Spleen (tissue), 11 donors: ENCODE measurements around the gene FBXO47. TPM values are rescaled to one million over a fixed set of nuclear protein-coding genes. Genes with fewer than 3 reads are reported as not detected.

ENCODE experiments used
- DNase-seq: peaks from one replicate; pipeline ENCODE4 v3.0.0-alpha.2; 2020
- H3K27ac ChIP-seq, 8 donors: fragments of 200-600 bp; sonication (generic) in 7 of 8; 1 replicate in 4 of 8; 2 replicates in 4 of 8; pipeline versions ENCODE4 v1.5.0 to v1.8.0; 2016 to 2021; ENCODE audit warnings: inconsistent platforms in 4 of 8, mild to moderate bottlenecking in 4 of 8, moderate library complexity in 1 of 8
- H3K27me3 ChIP-seq, 7 donors: fragments of 200-600 bp; sonication (generic) in 6 of 7; replicated peaks in 1 of 7; 1 replicate in 4 of 7; 2 replicates in 3 of 7; pipeline versions ENCODE4 v1.5.0 to v1.8.0; 2016 to 2021; ENCODE audit warnings: inconsistent platforms in 3 of 7, mild to moderate bottlenecking in 1 of 7
- H3K36me3 ChIP-seq, 6 donors: fragments of 200-600 bp; sonication (generic) in 5 of 6; 1 replicate in 4 of 6; 2 replicates in 2 of 6; pipeline versions ENCODE4 v1.5.0 to v1.8.0; 2016 to 2021; ENCODE audit warnings: inconsistent platforms in 2 of 6
- H3K4me1 ChIP-seq, 6 donors: fragments of 200-600 bp; sonication (generic) in 5 of 6; 1 replicate in 3 of 6; 2 replicates in 3 of 6; pipeline versions ENCODE4 v1.5.0 to v1.8.0; 2016 to 2021; ENCODE audit warnings: inconsistent platforms in 3 of 6
- H3K4me3 ChIP-seq, 8 donors: fragments of 200-600 bp; sonication (generic) in 7 of 8; 1 replicate in 4 of 8; 2 replicates in 4 of 8; pipeline versions ENCODE4 v1.5.0 to v1.8.0; 2016 to 2021; ENCODE audit warnings: inconsistent platforms in 4 of 8, mild to moderate bottlenecking in 4 of 8, moderate library complexity in 2 of 8
- H3K9me3 ChIP-seq, 8 donors: fragments of 200-600 bp; sonication (generic) in 7 of 8; 1 replicate in 4 of 8; 2 replicates in 4 of 8; pipeline versions ENCODE4 v1.5.0 to v1.8.0; 2016 to 2021; ENCODE audit warnings: inconsistent platforms in 4 of 8
- CTCF ChIP-seq, 11 experiments: fragments of 200-600 bp in 7 of 11; fragments of 450-650 bp in 4 of 11; sonication (generic) in 4 of 11; IDR thresholded peaks in 8 of 11; conservative IDR thresholded peaks in 3 of 11; 1 replicate in 7 of 11; 2 replicates in 4 of 11; pipeline versions ENCODE4 v1.4.0 to v1.8.0; 2016 to 2021; ENCODE audit warnings: antibody characterized with exemption in 11 of 11, inconsistent platforms in 4 of 11, mild to moderate bottlenecking in 1 of 11
- POLR2A ChIP-seq, 3 donors: fragments of 450-650 bp; IDR thresholded peaks; one replicate each; pipeline ENCODE4 v1.5.1; 2017; ENCODE audit warnings: antibody characterized with exemption in 3 of 3, mild to moderate bottlenecking in 1 of 3
- POLR2AphosphoS5 ChIP-seq, 3 donors: sonication (generic); formaldehyde crosslinking; IDR thresholded peaks; one replicate each; pipeline ENCODE4 v1.5.1; 2017; ENCODE audit warnings: antibody characterized with exemption in 3 of 3
- WGBS, 5 donors: extraction: QIAGEN DNeasy Blood & Tissue Kit in 3 of 5; methylation state at CpG; one replicate each; pipeline versions ENCODE4 v1.1.5 to v1.1.7; 2013 to 2018; 5-methylcytosine and 5-hydroxymethylcytosine counted together
- intact Hi-C: fragments of 100-400 bp; cut with DNase I; formaldehyde crosslinking; loops from one replicate; pipeline ENCODE4 v1.15.0; 2023; ENCODE audit warnings: low total_unique reads
- polyA plus RNA-seq, 3 donors: library from polyadenylated mRNA; stranded (reverse); fragments of 200-250 nt; gene quantifications; one replicate each; pipeline ENCODE4 v1.2.1, GENCODE V29; 2013
- total RNA-seq, 7 donors: library from RNA; depleted of rRNA in 3 of 7; stranded (reverse); fragments of >200 nt in 3 of 7; fragmentation: NEBNext Ultra II Directional in 4 of 7; extraction: Animal tissue kit (Norgen Biotek cat#: 25700) in 4 of 7; gene quantifications; one replicate each; pipeline versions ENCODE4 v1.1.0 to v1.2.1, GENCODE V29; 2016 to 2021
- donor health status: healthy with polysubstance abuse.
- donor health status: DM: no; HTN: no; CAD: no; lungs with moderate emphysema.
- donor health status: DM: no; HTN: no; CAD: no.
- donor health status: Bipolar disorder and iron deficiency.
- donor health status: healthy.
- donor health status: DM: no; HTN: no; CAD: no.
- donor health status: DM: yes; HTN: yes; CAD: no.

FBXO47 gene
- total and polyA plus RNA-seq, 10 donors: 0.06 TPM; not detected in 9

DNA sequence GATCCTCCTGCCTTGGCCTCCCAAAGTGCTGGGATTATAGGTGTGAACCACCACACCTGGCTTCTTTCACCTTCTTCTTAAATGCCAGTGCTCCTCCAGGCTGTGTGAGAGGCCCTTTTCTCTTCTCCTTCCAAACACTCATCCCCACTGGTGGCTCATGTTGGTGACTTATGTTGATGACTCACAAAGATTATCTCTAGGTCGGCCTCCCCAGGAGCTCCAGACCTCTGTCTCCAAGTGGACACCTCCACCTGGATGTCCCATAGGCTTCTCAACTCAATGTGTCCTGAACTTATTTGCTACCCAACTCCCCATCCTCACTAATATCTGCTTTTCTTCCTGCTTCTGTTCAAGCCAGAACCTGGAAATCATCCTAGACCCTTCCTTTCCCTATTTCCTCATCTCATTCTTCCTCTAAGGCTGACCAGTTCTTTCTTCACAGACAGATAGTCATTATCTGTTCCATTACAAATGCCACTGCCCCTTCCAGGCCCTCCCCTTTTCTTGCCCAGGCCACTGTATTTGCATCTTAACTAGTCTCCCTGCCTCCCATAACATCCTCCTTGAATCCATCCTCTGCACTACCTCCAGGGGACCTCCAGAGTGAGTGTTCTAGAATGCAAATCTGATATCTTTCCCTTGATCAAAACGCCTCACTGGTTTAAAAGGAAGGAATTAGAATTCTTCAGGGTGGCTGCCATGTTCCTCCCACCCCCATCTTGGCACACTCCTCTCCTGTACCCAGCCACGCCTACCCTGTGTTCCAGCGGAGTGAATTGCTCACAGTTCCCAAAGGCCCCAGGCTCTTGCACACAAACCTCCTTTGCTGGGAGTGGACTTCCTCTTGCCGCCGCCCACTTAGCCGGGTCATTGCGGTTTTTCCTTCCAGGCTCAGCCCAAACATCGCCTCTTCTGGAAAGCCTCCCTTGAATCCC is 34.8 kb upstream of the FBXO47 start:
- peak; percentile 76 for DNase-seq
- Histone ChIP-seq H3K4me1 (peaks cover 0 to 26% (median 16%) of the 10 kb centered on the region in 6 donors), H3K9me3 (peaks cover 0 to 18% (median 16%) of the 10 kb centered on the region in 8 donors), H3K27me3 (peaks cover 0 to 18% (median 0%) of the 10 kb centered on the region in 7 donors), H3K36me3 (no peaks in the 10 kb centered on the region), H3K27ac (peak overlapping the region in 7 of 8 donors; percentile 70 to 82 (median 76)), H3K4me3 (peak overlapping the region in 1 of 8 donors; percentile 17)
- WGBS, 5 donors: 30 to 52% (median 34%) methylated on average over 9 of the region's 9 CpGs
- no peak for TF ChIP-seq POLR2A (IDR thresholded peaks at IDR 0.05)
- TF ChIP-seq CTCF (IDR thresholded peaks at IDR 0.05 in 8 of 11, conservative IDR thresholded peaks at IDR 0.05 in 3 of 11): no peak
- peak in 2 of 3 donors; percentile 50 to 57 for TF ChIP-seq POLR2AphosphoS5 (IDR thresholded peaks at IDR 0.05)
- intact Hi-C loops: no loop called here

GRCh38 chr17:39000021-39000601 is 32.9 kb upstream of the FBXO47 start:
- DNase-seq: no peak
- no peak overlapping the region for H3K4me3 ChIP-seq
- peaks cover 0 to 18% (median 0%) of the 10 kb centered on the region in 7 donors for H3K27me3 ChIP-seq
- no peak for TF ChIP-seq POLR2AphosphoS5 (IDR thresholded peaks at IDR 0.05)
- TF ChIP-seq POLR2A (IDR thresholded peaks at IDR 0.05): no peak
- TF ChIP-seq CTCF (IDR thresholded peaks at IDR 0.05 in 8 of 11, conservative IDR thresholded peaks at IDR 0.05 in 3 of 11): no peak
- peaks cover 0 to 26% (median 16%) of the 10 kb centered on the region in 6 donors for H3K4me1 ChIP-seq
- intact Hi-C loops: no loop called here
- H3K9me3 ChIP-seq: peaks cover 2 to 29% (median 27%) of the 10 kb centered on the region in 8 donors
- H3K36me3 ChIP-seq: no peaks in the 10 kb centered on the region
- WGBS, 5 donors: 66 to 77% (median 73%) methylated on average over 4 of the region's 4 CpGs
- peak overlapping the region in 3 of 8 donors; percentile 39 to 45 (median 42) for H3K27ac ChIP-seq

DNA sequence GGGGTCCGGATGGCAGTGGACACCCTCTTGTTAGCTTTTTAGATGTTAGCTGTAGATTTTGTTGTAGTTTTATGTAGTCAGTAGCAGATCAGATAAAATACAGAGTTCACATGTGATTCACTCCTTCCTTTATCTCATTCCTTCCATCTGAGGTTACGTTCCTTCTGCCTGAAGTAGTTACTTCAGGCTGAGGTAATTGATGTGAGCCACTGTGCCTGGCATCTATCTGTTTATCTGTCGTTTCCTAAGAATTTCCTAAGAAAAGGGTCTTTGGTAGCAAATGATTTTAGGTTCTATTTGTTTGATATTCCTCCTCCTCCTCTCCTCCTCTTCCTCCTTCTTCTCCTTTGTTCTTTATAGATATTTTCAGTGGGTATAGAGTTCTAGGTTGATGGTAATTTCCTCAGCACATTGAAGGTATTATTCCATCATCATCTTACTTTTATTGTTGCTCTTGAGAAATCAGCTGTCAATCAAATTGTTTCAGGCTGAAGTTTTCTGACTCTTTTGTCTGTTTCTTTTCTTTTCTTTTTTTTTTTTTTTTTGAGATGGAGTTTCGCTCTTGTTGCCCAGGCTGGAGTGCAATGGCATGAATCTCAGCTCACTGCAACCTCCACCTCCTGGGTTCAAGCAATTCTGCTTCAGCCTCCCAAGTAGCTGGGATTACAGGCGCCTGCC is 29.6 kb upstream of the FBXO47 start:
- intact Hi-C loops: no loop called here
- no peaks in the 10 kb centered on the region for H3K36me3 ChIP-seq
- peaks cover 0 to 7% (median 2%) of the 10 kb centered on the region in 6 donors for H3K4me1 ChIP-seq
- H3K9me3 ChIP-seq: peaks cover 2 to 29% (median 27%) of the 10 kb centered on the region in 8 donors
- DNase-seq: no peak
- H3K27me3 ChIP-seq: peaks cover 0 to 7% (median 0%) of the 10 kb centered on the region in 7 donors
- no peak overlapping the region for H3K27ac ChIP-seq
- 87 to 95% (median 92%) methylated on average over 5 of the region's 5 CpGs for WGBS, 5 donors
- H3K4me3 ChIP-seq: no peak overlapping the region
- TF ChIP-seq CTCF (IDR thresholded peaks at IDR 0.05 in 8 of 11, conservative IDR thresholded peaks at IDR 0.05 in 3 of 11): no peak
- no peak for TF ChIP-seq POLR2AphosphoS5 (IDR thresholded peaks at IDR 0.05)
- no peak for TF ChIP-seq POLR2A (IDR thresholded peaks at IDR 0.05)
